ENCODE data around the gene THAP5. TPM values are rescaled to one million over a fixed set of nuclear protein-coding genes. Genes with fewer than 3 reads are reported as not detected.

Gene THAP5
- polyA plus RNA-seq, 2 of the 4 experiments (the other 2 are of a cell fraction): 20.5 to 27.4 TPM

DNA sequence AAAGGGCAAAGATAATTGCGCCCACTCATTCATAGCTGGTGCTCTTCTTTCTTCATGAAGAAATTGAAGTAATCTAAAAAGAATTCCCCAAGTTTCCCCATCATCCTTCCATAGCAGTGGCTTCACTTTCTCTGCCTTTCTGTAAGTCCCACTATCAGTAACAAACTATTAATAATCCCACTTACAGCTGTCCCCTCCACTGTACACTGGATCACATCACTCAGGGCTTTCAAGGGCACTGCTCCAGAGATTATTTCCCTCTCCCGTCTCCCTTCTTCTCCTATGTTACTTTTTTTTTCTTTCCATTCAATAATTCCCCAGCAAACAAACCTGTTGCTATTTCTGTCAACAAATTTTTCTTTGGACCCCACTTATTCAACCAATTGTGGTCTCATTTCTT is 16.3 kb upstream of the THAP5 start:
- no peak for FAIRE-seq
- WGBS (ENCODE audit: missing lambda C conversion rate): 56% methylated on average over 2 of the region's 2 CpGs

DNA sequence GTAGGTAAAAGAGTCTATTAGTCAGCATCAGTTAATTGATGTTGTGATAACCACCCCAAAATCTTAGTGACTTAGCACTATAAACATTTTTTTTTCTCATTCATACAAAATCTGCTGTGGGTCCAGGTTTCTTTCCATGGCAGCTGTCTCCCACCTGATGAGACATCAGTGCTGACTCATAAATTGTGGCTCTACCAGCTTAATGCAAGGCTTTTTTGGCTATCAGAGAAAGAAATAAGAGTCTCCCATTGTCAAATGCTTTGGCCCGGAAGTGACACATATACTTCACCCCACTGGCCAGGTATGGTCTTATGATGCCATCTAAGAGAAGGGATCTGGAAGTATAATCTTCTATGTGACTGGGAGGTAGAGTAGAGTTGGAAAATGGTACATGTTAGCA is 14.7 kb upstream of the THAP5 start:
- FAIRE-seq (no peak), ATAC-seq (no peak), DNase-seq (ENCODE audit: low read depth in 1 of 2, low spot score in 1 of 2) (no peak)
- Histone ChIP-seq H3K27ac (no peak overlapping the region), H3K4me3 (no peak overlapping the region), H3K4me2 (no peak overlapping the region), H3K4me1 (0 out of 3 replicates have a peak, but pooled peaks cover 5% of the 10 kb centered on the region), H3K9me3 (peaks cover 3% of the 10 kb centered on the region; the same call in 1 of the 3 replicates)
- TF ChIP-seq TFCP2L1 (CRISPR knock-in tag; IDR thresholded peaks at IDR 0.05): no peak
- TF ChIP-seq CBX8 (IDR thresholded peaks at IDR 0.05): no peak
- no peak for TF ChIP-seq TP53 (CRISPR knock-in tag; IDR thresholded peaks at IDR 0.05)
- TF ChIP-seq FOSB (CRISPR knock-in tag; IDR thresholded peaks at IDR 0.05): no peak
- no peak for TF ChIP-seq ESRRA (IDR thresholded peaks at IDR 0.05; ENCODE audit: borderline replicate concordance, low read length)
- TF ChIP-seq, protein P1, sequence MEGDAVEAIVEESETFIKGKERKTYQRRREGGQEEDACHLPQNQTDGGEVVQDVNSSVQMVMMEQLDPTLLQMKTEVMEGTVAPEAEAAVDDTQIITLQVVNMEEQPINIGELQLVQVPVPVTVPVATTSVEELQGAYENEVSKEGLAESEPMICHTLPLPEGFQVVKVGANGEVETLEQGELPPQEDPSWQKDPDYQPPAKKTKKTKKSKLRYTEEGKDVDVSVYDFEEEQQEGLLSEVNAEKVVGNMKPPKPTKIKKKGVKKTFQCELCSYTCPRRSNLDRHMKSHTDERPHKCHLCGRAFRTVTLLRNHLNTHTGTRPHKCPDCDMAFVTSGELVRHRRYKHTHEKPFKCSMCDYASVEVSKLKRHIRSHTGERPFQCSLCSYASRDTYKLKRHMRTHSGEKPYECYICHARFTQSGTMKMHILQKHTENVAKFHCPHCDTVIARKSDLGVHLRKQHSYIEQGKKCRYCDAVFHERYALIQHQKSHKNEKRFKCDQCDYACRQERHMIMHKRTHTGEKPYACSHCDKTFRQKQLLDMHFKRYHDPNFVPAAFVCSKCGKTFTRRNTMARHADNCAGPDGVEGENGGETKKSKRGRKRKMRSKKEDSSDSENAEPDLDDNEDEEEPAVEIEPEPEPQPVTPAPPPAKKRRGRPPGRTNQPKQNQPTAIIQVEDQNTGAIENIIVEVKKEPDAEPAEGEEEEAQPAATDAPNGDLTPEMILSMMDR (IDR thresholded peaks at IDR 0.05): no peak
- TF ChIP-seq, protein P2, sequence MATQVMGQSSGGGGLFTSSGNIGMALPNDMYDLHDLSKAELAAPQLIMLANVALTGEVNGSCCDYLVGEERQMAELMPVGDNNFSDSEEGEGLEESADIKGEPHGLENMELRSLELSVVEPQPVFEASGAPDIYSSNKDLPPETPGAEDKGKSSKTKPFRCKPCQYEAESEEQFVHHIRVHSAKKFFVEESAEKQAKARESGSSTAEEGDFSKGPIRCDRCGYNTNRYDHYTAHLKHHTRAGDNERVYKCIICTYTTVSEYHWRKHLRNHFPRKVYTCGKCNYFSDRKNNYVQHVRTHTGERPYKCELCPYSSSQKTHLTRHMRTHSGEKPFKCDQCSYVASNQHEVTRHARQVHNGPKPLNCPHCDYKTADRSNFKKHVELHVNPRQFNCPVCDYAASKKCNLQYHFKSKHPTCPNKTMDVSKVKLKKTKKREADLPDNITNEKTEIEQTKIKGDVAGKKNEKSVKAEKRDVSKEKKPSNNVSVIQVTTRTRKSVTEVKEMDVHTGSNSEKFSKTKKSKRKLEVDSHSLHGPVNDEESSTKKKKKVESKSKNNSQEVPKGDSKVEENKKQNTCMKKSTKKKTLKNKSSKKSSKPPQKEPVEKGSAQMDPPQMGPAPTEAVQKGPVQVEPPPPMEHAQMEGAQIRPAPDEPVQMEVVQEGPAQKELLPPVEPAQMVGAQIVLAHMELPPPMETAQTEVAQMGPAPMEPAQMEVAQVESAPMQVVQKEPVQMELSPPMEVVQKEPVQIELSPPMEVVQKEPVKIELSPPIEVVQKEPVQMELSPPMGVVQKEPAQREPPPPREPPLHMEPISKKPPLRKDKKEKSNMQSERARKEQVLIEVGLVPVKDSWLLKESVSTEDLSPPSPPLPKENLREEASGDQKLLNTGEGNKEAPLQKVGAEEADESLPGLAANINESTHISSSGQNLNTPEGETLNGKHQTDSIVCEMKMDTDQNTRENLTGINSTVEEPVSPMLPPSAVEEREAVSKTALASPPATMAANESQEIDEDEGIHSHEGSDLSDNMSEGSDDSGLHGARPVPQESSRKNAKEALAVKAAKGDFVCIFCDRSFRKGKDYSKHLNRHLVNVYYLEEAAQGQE (IDR thresholded peaks at IDR 0.05): no peak
- TF ChIP-seq RCOR1 (IDR thresholded peaks at IDR 0.05; ENCODE audit: low read depth, low read length): no peak
- TF ChIP-seq, protein P3, sequence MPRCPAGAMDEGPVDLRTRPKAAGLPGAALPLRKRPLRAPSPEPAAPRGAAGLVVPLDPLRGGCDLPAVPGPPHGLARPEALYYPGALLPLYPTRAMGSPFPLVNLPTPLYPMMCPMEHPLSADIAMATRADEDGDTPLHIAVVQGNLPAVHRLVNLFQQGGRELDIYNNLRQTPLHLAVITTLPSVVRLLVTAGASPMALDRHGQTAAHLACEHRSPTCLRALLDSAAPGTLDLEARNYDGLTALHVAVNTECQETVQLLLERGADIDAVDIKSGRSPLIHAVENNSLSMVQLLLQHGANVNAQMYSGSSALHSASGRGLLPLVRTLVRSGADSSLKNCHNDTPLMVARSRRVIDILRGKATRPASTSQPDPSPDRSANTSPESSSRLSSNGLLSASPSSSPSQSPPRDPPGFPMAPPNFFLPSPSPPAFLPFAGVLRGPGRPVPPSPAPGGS (IDR thresholded peaks at IDR 0.05): no peak
- POLR2A ChIA-PET: no interaction called here
- 67% methylated on average over 1 of the region's 1 CpG for WGBS (ENCODE audit: missing lambda C conversion rate)
- CTCF ChIA-PET: interaction anchor here (0.6 kb wide), 1 partner anchor 622 kb away, joined by 3 read pairs; no protein-coding TSS in a partner anchor

More for the DNA sequence above, 16.3 kb upstream of the THAP5 start:
- ATAC-seq (no peak), DNase-seq (ENCODE audit: low read depth in 1 of 2, low spot score in 1 of 2) (no peak)
- no peak overlapping the region for H3K4me3 ChIP-seq
- H3K9me3 ChIP-seq: no peaks in the 10 kb centered on the region
- no peak for TF ChIP-seq HOXB5 (CRISPR knock-in tag; IDR thresholded peaks at IDR 0.05)
- no peak for TF ChIP-seq JUNB (IDR thresholded peaks at IDR 0.05)
- TF ChIP-seq JUN (IDR thresholded peaks at IDR 0.05): no peak
- TF ChIP-seq CBX8 (IDR thresholded peaks at IDR 0.05): no peak
- no peak for TF ChIP-seq CBX2 (IDR thresholded peaks at IDR 0.05; ENCODE audit: borderline replicate concordance, low read depth)
- no peak for TF ChIP-seq SREBF2 (IDR thresholded peaks at IDR 0.05)
- TF ChIP-seq, protein P2 (IDR thresholded peaks at IDR 0.05): no peak
- no peak for TF ChIP-seq HDAC2 (IDR thresholded peaks at IDR 0.05)
- no peak for TF ChIP-seq MAFK (IDR thresholded peaks at IDR 0.05; ENCODE audit: partially characterized antibody)
- no peak for TF ChIP-seq FOXS1 (CRISPR knock-in tag; IDR thresholded peaks at IDR 0.05)
- TF ChIP-seq, protein P4, sequence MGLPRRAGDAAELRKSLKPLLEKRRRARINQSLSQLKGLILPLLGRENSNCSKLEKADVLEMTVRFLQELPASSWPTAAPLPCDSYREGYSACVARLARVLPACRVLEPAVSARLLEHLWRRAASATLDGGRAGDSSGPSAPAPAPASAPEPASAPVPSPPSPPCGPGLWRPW (IDR thresholded peaks at IDR 0.05): no peak
- TF ChIP-seq, protein P5, sequence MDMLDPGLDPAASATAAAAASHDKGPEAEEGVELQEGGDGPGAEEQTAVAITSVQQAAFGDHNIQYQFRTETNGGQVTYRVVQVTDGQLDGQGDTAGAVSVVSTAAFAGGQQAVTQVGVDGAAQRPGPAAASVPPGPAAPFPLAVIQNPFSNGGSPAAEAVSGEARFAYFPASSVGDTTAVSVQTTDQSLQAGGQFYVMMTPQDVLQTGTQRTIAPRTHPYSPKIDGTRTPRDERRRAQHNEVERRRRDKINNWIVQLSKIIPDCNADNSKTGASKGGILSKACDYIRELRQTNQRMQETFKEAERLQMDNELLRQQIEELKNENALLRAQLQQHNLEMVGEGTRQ (IDR thresholded peaks at IDR 0.05): no peak
- TF ChIP-seq FOSB (CRISPR knock-in tag; IDR thresholded peaks at IDR 0.05): no peak
- TF ChIP-seq EP300 (IDR thresholded peaks at IDR 0.05): no peak
- TF ChIP-seq, protein P3 (IDR thresholded peaks at IDR 0.05): no peak
- no peak for TF ChIP-seq EHF (CRISPR knock-in tag; IDR thresholded peaks at IDR 0.05)
- no peak for TF ChIP-seq ESRRA (IDR thresholded peaks at IDR 0.05; ENCODE audit: borderline replicate concordance, low read length)
- no peak for TF ChIP-seq NPAS2 (CRISPR knock-in tag; IDR thresholded peaks at IDR 0.05; ENCODE audit: borderline replicate concordance)
- TF ChIP-seq, protein P6, sequence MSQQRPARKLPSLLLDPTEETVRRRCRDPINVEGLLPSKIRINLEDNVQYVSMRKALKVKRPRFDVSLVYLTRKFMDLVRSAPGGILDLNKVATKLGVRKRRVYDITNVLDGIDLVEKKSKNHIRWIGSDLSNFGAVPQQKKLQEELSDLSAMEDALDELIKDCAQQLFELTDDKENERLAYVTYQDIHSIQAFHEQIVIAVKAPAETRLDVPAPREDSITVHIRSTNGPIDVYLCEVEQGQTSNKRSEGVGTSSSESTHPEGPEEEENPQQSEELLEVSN (IDR thresholded peaks at IDR 0.05; ENCODE audit: borderline replicate concordance, low read depth): no peak
- TF ChIP-seq RCOR1 (IDR thresholded peaks at IDR 0.05; ENCODE audit: low read depth, low read length): no peak
- no peak overlapping the region for H3K4me2 ChIP-seq
- POLR2A ChIA-PET: no interaction called here
- 0 out of 3 replicates have a peak, but pooled peaks cover 5% of the 10 kb centered on the region for H3K4me1 ChIP-seq
- CTCF ChIA-PET: no interaction called here
- no peak overlapping the region for H3K27ac ChIP-seq
